ENCODE results near the gene CCDC88A. TPM values are rescaled to one million over a fixed set of nuclear protein-coding genes. Genes with fewer than 3 reads are reported as not detected.
A peak's percentile ranks its signal among the peaks of the same experiment; 100 is the strongest.

CCDC88A gene
- total and polyA plus RNA-seq, 2 donors (not counting 3 experiments of a cell fraction or from before 2014, with no cell fraction given) = 21.1 to 77.4 TPM

- BruUV-seq (replicated peaks) = no TSS peak
- Histone ChIP-seq H3K4me1 (ENCODE audit: control insufficient read depth, extremely low read depth, insufficient read depth, low read length) (peaks cover 10% of the 10 kb centered on the region), H3K27ac (ENCODE audit: insufficient read depth, low read depth, low read length) (peak within 1 kb of the TSS; percentile 7), H3K9me1 (replicated peaks; ENCODE audit: control insufficient read depth, extremely low read depth, insufficient read depth, low read length) (no peaks in the 10 kb centered on the region), H4K20me1 (replicated peaks; ENCODE audit: control insufficient read depth, extremely low read depth, insufficient read depth, low read length) (no peaks in the 10 kb centered on the region), H3K9ac (replicated peaks; ENCODE audit: extremely low read depth, insufficient read depth, low read length) (peak within 1 kb of the TSS; percentile 63), H3K27me3 (ENCODE audit: control insufficient read depth in 2 of 2, insufficient read depth in 2 of 2, low read length in 2 of 2) (no peaks in the 10 kb centered on the region), H3K9me3 (replicated peaks; ENCODE audit: control insufficient read depth, insufficient read depth, low read length) (no peaks in the 10 kb centered on the region), H3K36me3 (ENCODE audit: control insufficient read depth in 2 of 2, extremely low read depth in 1 of 2, insufficient read depth in 2 of 2, low read length in 2 of 2) (no peaks in the 10 kb centered on the region), H3K4me2 (ENCODE audit: insufficient read depth, low read length) (peak within 1 kb of the TSS; percentile 92), H2AFZ (ENCODE audit: low read depth, low read length) (peak within 1 kb of the TSS; percentile 92), H3K4me3 (replicated peaks in 1 of 3; ENCODE audit: insufficient read depth in 1 of 3, low read depth in 1 of 3, low read length in 3 of 3) (peak within 1 kb of the TSS; percentile 13 to 78 (median 58)), H3K79me2 (ENCODE audit: control insufficient read depth, insufficient read depth, low read length) (no peaks in the 10 kb centered on the region)
- ChIA-PET CTCF (interaction anchor here (0.8 to 1.6 kb wide), 6 partner anchors 9 to 369 kb away, joined by 3 to 6 read pairs (median 4); partner anchors contain the start of gene PPP4R3B), POLR2A (interaction anchor here (0.7 kb wide), 1 partner anchor 133 kb away, joined by 6 read pairs; no protein-coding TSS in a partner anchor)
- intact Hi-C loops (cut with micrococcal nuclease) = loop anchor here (1.0 to 5.0 kb wide), 4 partner anchors 13 to 243 kb away; partner anchors contain the start of genes CLHC1 and RPS27A
- peak; percentile 89 for DNase-seq (ENCODE audit: low read depth, low spot score)
- FAIRE-seq = peak; percentile 99
- TF ChIP-seq MAX (IDR thresholded peaks at IDR 0.05; ENCODE audit: insufficient read depth, insufficient read length) (no peak), GATA2 (IDR thresholded peaks at IDR 0.05; ENCODE audit: insufficient read depth, insufficient read length, low read depth, low read length) (no peak), POLR2AphosphoS5 (IDR thresholded peaks at IDR 0.05; ENCODE audit: insufficient read depth, low read depth, low read length) (peak; percentile 97), FOS (IDR thresholded peaks at IDR 0.05; ENCODE audit: borderline replicate concordance, insufficient read depth, low read length) (no peak), POLR2A (IDR thresholded peaks at IDR 0.05; ENCODE audit: low read depth, low read length) (peak; percentile 98), JUN (IDR thresholded peaks at IDR 0.05; ENCODE audit: borderline replicate concordance, insufficient read depth, insufficient read length, low read depth) (no peak), CTCF (IDR thresholded peaks at IDR 0.05; ENCODE audit: extremely low read depth in 1 of 2, insufficient read depth in 1 of 2, low read depth in 1 of 2, low read length in 2 of 2) (no peak), MYC (IDR thresholded peaks at IDR 0.05; ENCODE audit: low read depth, low read length) (no peak)
- dilution Hi-C loops (cut with MboI; ENCODE audit: extremely low pct_ligation_motif_present, low sequenced_read_pairs) = no loop called here
Observed at GRCh38 chr2:55268907-55269644, 150.6 kb downstream of the CCDC88A start, which contains the start of gene MTIF2. Gene MTIF2, minus strand, starts transcription at chr2:55269231. Its CDS starts 5,373 bp downstream, at chr2:55263858.

All from endothelial cell of umbilical vein (primary cell).